GM12874 (cell line): Measurements from ENCODE around the gene ROR1.

Experiments
- TF ChIP-seq, protein P1 (sequence below): IDR thresholded peaks from 2 replicates; pipeline ENCODE4 v1.5.1; 2011; ENCODE audit warnings: low read depth, mild to moderate bottlenecking, control low read depth, low read length, moderate library complexity; ENCODE audit not compliant: insufficient read depth

ROR1 gene

DNA sequence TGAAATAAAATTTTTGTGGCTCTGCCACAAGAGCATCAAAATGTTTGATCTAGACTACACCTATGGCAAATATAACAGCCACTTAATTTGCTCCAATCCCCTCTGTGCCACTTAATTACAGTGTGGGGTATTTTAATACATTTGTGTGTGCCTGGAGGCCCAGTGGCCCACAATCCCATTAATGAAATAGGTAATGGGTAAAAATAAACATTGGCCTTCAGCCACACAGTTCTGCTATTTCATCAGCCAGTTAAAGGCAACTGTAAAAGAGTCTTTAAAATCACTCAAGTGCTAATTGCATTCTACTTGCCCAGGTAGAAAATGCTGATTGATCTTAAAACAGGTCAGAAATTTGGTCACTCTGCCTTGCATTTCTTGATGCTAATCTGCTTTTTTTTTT, 278.0 kb downstream of the ROR1 start:
- TF ChIP-seq, protein P1, sequence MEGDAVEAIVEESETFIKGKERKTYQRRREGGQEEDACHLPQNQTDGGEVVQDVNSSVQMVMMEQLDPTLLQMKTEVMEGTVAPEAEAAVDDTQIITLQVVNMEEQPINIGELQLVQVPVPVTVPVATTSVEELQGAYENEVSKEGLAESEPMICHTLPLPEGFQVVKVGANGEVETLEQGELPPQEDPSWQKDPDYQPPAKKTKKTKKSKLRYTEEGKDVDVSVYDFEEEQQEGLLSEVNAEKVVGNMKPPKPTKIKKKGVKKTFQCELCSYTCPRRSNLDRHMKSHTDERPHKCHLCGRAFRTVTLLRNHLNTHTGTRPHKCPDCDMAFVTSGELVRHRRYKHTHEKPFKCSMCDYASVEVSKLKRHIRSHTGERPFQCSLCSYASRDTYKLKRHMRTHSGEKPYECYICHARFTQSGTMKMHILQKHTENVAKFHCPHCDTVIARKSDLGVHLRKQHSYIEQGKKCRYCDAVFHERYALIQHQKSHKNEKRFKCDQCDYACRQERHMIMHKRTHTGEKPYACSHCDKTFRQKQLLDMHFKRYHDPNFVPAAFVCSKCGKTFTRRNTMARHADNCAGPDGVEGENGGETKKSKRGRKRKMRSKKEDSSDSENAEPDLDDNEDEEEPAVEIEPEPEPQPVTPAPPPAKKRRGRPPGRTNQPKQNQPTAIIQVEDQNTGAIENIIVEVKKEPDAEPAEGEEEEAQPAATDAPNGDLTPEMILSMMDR, result no peak

DNA sequence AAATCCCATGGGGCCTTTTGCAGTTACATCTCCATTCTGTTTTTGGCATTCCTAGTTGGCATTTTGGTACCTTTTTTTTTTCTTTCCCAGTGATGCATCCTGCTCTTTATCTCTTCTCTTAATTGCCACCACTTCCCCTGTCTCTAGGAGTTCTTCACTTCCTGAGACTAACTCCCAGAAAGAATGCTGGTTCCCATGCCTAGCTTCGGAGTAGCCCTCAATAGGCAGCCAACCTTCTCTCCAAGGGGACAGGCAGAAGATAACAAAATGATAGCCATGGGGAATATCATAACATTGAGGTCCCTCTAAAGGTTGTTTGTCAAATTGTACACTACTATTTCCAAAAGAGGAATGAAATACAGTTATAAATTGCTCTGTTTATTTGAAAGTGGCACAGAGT, 279.0 kb downstream of the ROR1 start:
- TF ChIP-seq, protein P1, result no peak

- TF ChIP-seq, protein P1, result no peak
Observed at GRCh38 chr1:64055310-64055709, 281.5 kb downstream of the ROR1 start.

DNA sequence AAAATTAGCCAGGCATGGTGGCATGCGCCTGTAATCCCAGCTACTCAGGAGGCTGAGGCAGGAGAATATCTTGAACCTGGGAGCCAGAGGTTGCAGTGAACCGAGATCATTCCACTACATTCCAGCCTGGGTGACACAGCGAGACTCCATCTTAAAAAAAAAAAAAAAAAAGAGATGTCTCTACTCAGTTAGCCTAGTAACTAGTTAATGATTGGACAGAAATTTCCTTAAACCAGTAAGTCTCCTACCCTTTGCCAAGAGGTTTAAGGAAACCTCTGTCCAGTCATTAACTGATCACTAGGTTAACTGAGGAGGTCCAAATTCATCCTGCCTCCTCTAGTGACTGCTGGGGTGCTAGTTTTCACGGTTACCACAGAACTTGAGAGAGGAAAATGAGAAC, 285.7 kb downstream of the ROR1 start:
- TF ChIP-seq, protein P1, result no peak

GRCh38 chr1:64060611-64061302, 286.9 kb downstream of the ROR1 start:
- TF ChIP-seq, protein P1, result no peak

- TF ChIP-seq, protein P1, result no peak
Observed at GRCh38 chr1:64061430-64062104, 287.8 kb downstream of the ROR1 start.

DNA sequence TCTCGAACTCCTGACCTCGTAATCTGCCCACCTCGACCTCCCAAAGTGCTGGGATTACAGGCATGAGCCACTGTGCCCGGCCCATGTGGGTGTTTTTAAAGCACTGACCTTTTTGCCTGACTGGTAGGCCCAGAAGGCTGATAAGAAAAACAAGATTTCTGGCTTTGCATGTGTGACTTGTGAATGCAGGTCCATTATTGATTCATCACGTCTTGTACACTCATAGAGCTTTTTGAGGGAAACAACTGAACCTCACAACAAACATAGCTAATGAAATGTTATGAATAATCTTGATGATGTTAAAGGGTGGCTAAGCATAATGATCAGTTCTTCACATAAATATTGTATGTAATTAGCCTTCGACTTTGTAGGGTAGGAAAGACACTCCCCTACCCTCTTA, 288.7 kb downstream of the ROR1 start:
- TF ChIP-seq, protein P1, result no peak
